ENCODE data around the gene AOPEP.
"Not testable (repeated sequence)": the region's sequence is repeated elsewhere in the genome, so short reads cannot be mapped to it uniquely, and the experiment has no call there.

Gene AOPEP

DNA sequence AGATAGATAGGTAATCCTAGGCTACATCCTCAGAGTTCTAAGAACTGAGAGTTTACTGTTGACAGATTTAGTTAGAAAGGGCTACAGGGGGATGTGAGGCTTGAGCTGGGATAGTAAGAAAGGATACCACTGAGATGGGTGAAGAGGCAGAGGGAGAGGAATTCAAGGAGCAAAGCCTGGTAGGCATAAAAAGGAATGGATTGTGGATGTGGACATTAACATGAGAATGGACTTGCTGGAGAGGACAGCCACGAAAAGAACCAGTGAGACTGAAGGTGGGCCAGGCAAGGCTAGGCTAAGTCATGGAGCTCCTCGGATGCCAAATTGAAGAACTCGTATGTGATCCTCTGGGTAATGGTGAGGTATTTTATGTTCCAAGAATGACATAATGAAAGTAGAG, 211.9 kb downstream of the AOPEP start:
- H3K27ac ChIP-seq (ENCODE audit: low read depth, low read length): no peak overlapping the region
- no peaks in the 10 kb centered on the region for H4K20me1 ChIP-seq (ENCODE audit: low read depth, low read length)
- no peak overlapping the region for H3K4me2 ChIP-seq (ENCODE audit: low read depth, low read length, poor library complexity, severe bottlenecking)
- no peak overlapping the region for H2AFZ ChIP-seq (ENCODE audit: low read depth, low read length, severe bottlenecking)
- H3K9me2 ChIP-seq (replicated peaks; ENCODE audit: insufficient read depth, low read length): no peaks in the 10 kb centered on the region
- H3K27me3 ChIP-seq (ENCODE audit: low read length): no peaks in the 10 kb centered on the region
- no peaks in the 10 kb centered on the region for H3K79me2 ChIP-seq (ENCODE audit: insufficient read depth, low read length)
- no peaks in the 10 kb centered on the region for H3K36me3 ChIP-seq (ENCODE audit: low read length)
- no peaks in the 10 kb centered on the region for H3F3A ChIP-seq (ENCODE audit: insufficient read depth)
- H3K9ac ChIP-seq (ENCODE audit: low read length): no peak overlapping the region
- no peak overlapping the region for H3K4me3 ChIP-seq (ENCODE audit: insufficient read depth, low read length, poor library complexity, severe bottlenecking)
- no peaks in the 10 kb centered on the region for H3K9me3 ChIP-seq (ENCODE audit: insufficient read depth, low read length)
- TF ChIP-seq, protein P1, sequence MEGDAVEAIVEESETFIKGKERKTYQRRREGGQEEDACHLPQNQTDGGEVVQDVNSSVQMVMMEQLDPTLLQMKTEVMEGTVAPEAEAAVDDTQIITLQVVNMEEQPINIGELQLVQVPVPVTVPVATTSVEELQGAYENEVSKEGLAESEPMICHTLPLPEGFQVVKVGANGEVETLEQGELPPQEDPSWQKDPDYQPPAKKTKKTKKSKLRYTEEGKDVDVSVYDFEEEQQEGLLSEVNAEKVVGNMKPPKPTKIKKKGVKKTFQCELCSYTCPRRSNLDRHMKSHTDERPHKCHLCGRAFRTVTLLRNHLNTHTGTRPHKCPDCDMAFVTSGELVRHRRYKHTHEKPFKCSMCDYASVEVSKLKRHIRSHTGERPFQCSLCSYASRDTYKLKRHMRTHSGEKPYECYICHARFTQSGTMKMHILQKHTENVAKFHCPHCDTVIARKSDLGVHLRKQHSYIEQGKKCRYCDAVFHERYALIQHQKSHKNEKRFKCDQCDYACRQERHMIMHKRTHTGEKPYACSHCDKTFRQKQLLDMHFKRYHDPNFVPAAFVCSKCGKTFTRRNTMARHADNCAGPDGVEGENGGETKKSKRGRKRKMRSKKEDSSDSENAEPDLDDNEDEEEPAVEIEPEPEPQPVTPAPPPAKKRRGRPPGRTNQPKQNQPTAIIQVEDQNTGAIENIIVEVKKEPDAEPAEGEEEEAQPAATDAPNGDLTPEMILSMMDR (IDR thresholded peaks at IDR 0.05; ENCODE audit: insufficient read depth, low read length, poor library complexity, severe bottlenecking): no peak
- no peak for TF ChIP-seq EZH2phosphoT487 (conservative IDR thresholded peaks at IDR 0.05; ENCODE audit: low read length)

- not testable (repeated sequence) for H3K27me3 ChIP-seq (ENCODE audit: low read length); H3F3A ChIP-seq (ENCODE audit: insufficient read depth)
Measured at GRCh38 chr9:94940296-94940695, 213.8 kb downstream of the AOPEP start.

GRCh38 chr9:94941211-94941875, 214.8 kb downstream of the AOPEP start:
- no peaks in the 10 kb centered on the region for H3K9me3 ChIP-seq (ENCODE audit: insufficient read depth, low read length)
- H3K9me2 ChIP-seq (replicated peaks; ENCODE audit: insufficient read depth, low read length): no peaks in the 10 kb centered on the region
- H3K27me3 ChIP-seq (ENCODE audit: low read length): no peaks in the 10 kb centered on the region
- TF ChIP-seq, protein P1 (IDR thresholded peaks at IDR 0.05; ENCODE audit: insufficient read depth, low read length, poor library complexity, severe bottlenecking): no peak
- no peak for TF ChIP-seq EZH2phosphoT487 (conservative IDR thresholded peaks at IDR 0.05; ENCODE audit: low read length)
- no peak overlapping the region for H2AFZ ChIP-seq (ENCODE audit: low read depth, low read length, severe bottlenecking)
- no peaks in the 10 kb centered on the region for H3K79me2 ChIP-seq (ENCODE audit: insufficient read depth, low read length)
- H3K9ac ChIP-seq (ENCODE audit: low read length): no peak overlapping the region
- H3K27ac ChIP-seq (ENCODE audit: low read depth, low read length): no peak overlapping the region
- no peaks in the 10 kb centered on the region for H3F3A ChIP-seq (ENCODE audit: insufficient read depth)
- H3K36me3 ChIP-seq (ENCODE audit: low read length): no peaks in the 10 kb centered on the region
- H3K4me2 ChIP-seq (ENCODE audit: low read depth, low read length, poor library complexity, severe bottlenecking): no peak overlapping the region
- no peak overlapping the region for H3K4me3 ChIP-seq (ENCODE audit: insufficient read depth, low read length, poor library complexity, severe bottlenecking)
- no peaks in the 10 kb centered on the region for H4K20me1 ChIP-seq (ENCODE audit: low read depth, low read length)

More at GRCh38 chr9:94940296-94940695, 213.8 kb downstream of the AOPEP start:
- H3K9me3 ChIP-seq (ENCODE audit: insufficient read depth, low read length); H3K4me2 ChIP-seq (ENCODE audit: low read depth, low read length, poor library complexity, severe bottlenecking); H2AFZ ChIP-seq (ENCODE audit: low read depth, low read length, severe bottlenecking); H3K27ac ChIP-seq (ENCODE audit: low read depth, low read length); H3K9ac ChIP-seq (ENCODE audit: low read length); H3K9me2 ChIP-seq (replicated peaks; ENCODE audit: insufficient read depth, low read length); H4K20me1 ChIP-seq (ENCODE audit: low read depth, low read length); H3K4me3 ChIP-seq (ENCODE audit: insufficient read depth, low read length, poor library complexity, severe bottlenecking); H3K79me2 ChIP-seq (ENCODE audit: insufficient read depth, low read length); H3K36me3 ChIP-seq (ENCODE audit: low read length): not testable (repeated sequence)

DNA sequence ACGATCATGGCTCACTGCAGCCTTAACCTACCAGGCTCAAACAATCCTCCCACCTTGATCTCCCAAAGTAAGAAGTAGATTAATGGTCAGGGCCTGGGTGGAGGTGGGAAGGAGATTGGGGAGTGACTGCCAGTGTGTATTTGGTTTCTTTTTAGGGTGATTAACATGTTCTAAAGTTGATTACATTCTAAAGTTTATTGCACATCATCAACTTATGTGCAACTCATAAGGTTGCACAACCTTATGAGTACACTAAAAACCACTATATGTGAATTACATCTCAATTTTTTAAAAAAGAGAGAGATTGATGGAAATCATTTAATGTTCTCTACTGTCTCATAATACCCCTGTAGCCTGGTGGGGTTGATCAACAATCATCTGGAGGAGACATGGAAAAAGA, 218.1 kb downstream of the AOPEP start:
- no peaks in the 10 kb centered on the region for H3K9me2 ChIP-seq (replicated peaks; ENCODE audit: insufficient read depth, low read length)
- no peaks in the 10 kb centered on the region for H3K79me2 ChIP-seq (ENCODE audit: insufficient read depth, low read length)
- H3K4me3 ChIP-seq (ENCODE audit: insufficient read depth, low read length, poor library complexity, severe bottlenecking): no peak overlapping the region
- H3F3A ChIP-seq (ENCODE audit: insufficient read depth): no peaks in the 10 kb centered on the region
- H3K36me3 ChIP-seq (ENCODE audit: low read length): no peaks in the 10 kb centered on the region
- H3K9ac ChIP-seq (ENCODE audit: low read length): no peak overlapping the region
- no peak overlapping the region for H3K4me2 ChIP-seq (ENCODE audit: low read depth, low read length, poor library complexity, severe bottlenecking)
- TF ChIP-seq EZH2phosphoT487 (conservative IDR thresholded peaks at IDR 0.05; ENCODE audit: low read length): no peak
- TF ChIP-seq, protein P1 (IDR thresholded peaks at IDR 0.05; ENCODE audit: insufficient read depth, low read length, poor library complexity, severe bottlenecking): no peak
- no peaks in the 10 kb centered on the region for H4K20me1 ChIP-seq (ENCODE audit: low read depth, low read length)
- H3K27me3 ChIP-seq (ENCODE audit: low read length): no peaks in the 10 kb centered on the region
- no peak overlapping the region for H2AFZ ChIP-seq (ENCODE audit: low read depth, low read length, severe bottlenecking)
- H3K27ac ChIP-seq (ENCODE audit: low read depth, low read length): no peak overlapping the region
- H3K9me3 ChIP-seq (ENCODE audit: insufficient read depth, low read length): no peaks in the 10 kb centered on the region

All from SU-DHL-6 (cell line).